HuH-7.5 (cell line): ENCODE measurements around the gene SPON1.
A peak's percentile ranks its signal among the peaks of the same experiment; 100 is the strongest.
"Not testable (repeated sequence)": the region's sequence is repeated elsewhere in the genome, so short reads cannot be mapped to it uniquely, and the experiment has no call there.

Experiments
- DNase-seq: peaks from one replicate; pipeline ENCODE4 v3.0.0; 2011; ENCODE audit warnings: low spot score

Gene SPON1

DNA sequence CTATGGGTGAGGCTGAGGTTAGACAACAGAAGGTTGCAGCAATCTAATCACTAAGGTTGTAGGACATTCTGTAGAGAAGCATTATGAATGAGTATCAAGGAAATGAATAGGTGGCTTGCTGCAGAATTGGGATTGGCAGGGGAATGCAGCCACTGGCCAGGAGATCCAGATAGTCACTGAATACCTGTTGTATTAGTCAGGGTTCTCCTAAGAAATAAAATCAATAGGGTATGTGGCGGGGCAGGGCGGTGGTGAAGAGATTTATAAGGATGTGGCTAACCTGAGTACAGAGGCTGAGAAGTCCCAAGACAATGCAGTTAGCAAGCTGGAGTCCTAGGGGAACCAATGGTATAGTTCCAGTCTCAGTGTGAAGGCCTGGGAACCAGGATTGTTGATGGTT lies 163.0 kb downstream of the SPON1 start:
- no peak for DNase-seq

DNA sequence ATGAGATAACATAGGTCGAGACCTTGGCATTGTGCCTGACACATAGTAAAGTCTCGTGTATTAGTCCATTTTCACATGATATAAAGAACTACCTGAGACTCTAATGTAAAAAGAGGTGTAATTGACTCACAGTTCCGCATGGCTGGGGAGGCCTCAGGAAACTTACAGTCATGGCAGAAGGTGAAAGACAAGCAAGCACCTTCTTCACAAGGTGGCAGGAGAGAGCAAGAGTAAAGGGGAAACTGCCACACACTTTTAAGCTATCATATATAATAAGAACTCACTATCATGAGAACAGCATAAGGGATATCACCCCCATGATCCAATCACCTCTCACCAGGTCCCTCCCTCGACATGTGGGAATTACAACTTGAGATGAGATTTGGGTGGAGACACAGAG lies 165.2 kb downstream of the SPON1 start:
- no peak for DNase-seq

DNA sequence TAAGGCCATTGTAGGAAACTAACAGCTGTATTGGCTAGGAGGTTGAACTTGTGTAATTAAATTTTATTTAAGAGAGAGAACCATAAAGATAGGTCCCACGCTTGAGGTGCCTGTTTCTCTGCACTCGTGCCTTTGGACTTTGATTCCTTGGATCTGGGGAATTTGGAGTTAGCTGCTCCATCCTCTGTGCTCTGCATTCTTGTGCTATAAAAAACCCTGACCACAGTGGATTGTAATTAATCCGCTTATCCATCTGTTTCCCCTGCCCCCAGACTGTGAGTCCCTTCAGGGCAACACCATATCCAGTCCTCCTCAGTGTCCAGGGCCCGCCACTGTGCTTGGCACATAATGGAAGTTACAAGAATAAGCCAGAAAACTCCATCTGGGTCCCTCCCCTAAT lies 169.8 kb downstream of the SPON1 start:
- no peak for DNase-seq

DNA sequence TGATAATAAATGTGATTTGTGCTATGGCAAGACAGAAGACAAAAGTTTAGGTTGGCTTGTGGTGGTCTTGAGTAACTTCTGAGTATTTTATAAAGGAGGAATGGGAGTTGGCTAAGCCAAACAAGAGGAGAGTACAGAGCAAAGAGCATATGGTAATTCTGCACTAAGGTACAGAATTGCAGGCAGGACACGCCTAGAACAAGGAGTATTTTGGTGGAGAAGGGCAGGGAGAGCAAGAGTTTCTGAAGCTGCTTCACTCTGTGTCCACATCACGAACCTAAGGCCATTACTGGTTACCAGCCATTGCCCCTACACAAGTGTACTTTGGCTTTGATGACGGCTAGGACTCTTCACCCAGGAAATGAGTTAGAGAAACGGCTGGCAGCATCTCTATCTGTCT lies 170.9 kb downstream of the SPON1 start:
- no peak for DNase-seq

DNA sequence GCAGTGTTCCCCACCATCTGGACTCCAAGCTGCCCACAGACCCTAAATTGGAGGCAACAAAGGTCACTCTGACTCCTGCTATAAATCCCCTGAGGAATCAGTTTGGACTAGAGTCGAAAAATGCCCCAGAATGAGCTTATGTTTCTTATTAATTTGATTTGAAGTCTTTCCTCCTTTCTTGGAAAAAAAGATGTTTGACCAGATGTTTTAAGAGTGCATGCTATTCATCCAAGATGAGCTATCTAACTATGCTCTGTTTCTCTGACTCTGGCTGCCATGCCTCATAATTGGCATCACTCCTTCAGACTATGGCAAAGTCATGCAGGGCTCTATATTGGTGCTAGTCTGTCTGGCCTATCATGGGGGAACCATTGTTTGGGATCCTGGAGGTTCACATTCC lies 174.0 kb downstream of the SPON1 start:
- no peak for DNase-seq

DNA sequence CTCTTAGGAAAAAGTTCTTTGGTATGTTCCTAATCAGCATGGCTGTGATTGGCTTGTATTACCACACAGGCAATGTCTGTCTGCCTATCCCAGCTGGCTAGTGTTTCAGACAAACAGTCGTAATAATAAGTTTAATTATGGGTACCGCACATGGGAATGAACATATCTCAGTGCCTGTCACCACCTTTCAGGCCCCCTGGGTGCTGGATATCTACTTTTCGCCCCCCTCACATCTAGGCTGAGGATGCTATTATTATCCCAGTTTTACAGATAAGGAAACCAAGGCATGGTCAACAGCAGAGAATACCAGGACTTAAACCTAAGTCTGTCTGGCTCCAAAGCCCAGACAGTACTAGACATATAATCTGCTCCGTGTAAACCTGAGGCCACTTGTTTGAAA lies 174.8 kb downstream of the SPON1 start:
- no peak for DNase-seq

DNA sequence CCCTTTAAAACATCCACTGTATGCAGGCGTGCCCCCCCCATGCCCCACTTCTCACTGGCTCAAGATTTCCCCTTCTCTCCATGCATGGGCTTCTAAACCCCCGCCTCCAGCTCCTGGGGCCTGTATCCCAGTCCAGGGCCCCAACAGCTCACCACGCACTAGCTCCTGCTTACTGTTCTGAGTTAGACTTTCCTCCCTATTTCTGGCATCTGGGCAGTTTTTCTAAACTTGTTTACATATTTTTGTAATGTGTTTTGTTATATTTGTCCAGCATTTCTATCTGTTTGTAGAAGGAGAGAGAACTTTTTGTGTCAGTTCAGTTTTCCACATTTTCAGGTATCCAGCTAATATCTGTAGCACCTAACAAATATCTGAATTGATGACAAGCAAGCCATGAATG lies 178.5 kb downstream of the SPON1 start:
- no peak for DNase-seq

DNA sequence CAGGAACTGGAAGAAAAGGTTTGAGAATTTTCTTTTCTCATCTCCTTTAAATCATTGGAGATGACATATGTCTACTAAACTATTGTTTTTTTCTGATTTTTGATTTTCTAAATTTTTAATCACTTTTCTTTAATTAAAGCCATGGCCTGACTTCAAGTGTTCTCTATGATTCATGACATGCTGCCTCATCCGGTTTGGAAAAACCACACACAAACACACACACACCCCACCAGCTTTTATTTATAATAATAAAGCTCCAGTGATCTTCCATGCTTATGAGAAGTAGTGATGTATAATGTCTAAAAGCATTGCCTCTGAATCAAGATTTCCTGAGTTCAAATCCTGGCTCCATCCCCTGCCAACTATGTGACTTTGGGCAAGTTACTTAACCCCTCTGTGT lies 179.2 kb downstream of the SPON1 start:
- DNase-seq = no peak

DNA sequence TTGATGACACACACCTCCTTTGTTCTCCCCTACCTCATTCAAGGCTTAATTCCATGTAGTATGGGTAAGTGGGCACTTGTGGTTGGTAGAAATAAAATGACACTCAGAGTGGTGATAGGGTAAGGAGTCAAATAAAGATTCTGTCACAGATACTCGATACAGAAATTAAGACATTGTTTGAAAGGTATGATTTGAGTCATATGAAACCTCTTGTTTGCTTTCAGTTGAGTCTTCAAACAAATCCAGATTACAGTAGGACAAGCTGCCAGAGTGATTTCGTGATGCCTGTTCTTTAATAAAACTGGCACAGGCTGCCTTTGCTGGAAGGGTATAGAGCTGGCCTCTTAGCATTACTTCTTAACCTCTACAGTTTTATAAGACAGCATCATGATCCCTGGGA lies 182.4 kb downstream of the SPON1 start:
- DNase-seq = no peak

DNA sequence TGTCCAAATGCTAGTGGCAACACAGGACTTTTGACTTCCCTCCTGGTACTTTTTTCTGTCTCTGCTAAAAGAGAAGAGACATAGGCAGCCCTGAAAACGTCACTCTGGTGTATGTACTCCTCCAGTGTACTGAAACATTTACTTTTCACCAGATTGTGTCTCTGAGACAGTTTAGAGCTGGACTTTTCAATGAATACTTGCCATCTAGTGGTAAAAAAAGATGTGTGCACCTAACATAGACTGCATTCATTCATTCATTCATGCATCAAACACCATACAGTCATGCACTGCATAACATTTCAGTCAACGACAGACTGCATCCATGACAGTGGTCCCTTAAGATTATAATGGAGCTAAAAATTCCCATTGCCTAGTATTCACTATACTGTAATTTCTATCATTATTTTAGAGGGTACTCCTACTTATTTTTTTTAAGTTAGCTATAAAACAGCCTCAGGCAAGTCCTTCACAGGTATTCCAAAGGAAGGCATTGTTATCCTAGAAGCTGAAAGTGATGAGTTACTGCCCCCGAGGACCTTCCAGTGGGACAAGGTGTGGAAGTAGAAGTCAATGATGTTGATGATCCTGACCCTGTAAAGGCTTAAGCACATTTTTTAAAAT lies 186.2 kb downstream of the SPON1 start:
- DNase-seq = peak; percentile 7

DNA sequence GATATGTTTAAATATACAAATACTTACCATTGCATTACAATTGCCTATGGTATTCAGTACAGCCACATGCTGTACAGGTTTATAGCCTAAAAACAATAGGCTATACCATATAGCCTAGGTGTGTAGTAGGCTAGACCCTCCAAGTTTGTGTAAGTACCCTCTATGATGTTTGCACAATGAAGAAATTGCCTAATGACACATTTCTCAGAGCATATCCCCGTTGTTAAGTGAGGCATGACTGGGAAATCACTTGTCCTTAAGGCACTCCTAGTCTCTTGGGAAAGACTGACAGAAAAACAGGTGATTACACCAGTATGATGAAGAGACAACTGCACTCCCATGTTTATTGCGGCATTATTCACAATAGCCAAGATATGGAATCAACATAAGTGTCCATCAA lies 187.2 kb downstream of the SPON1 start:
- no peak for DNase-seq

DNA sequence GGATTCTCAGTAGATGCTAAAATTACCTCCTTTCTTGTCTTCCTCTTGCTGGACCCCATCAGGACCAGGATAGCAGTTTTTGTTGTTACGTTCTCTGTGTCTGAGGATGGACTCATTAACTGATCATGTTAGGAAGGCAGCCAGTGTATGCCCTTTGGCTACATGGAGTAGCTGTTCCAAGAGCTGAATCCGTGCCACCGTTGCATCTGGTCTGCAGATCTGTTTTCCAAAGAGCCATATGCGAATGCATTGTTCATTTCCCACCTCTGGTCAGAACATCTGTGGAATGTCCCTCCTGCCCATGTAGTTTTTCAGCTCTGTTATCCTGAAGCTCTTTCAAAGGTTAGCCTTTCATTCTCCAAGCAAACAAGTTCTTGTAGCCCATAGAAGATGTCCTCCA lies 188.4 kb downstream of the SPON1 start:
- no peak for DNase-seq

DNA sequence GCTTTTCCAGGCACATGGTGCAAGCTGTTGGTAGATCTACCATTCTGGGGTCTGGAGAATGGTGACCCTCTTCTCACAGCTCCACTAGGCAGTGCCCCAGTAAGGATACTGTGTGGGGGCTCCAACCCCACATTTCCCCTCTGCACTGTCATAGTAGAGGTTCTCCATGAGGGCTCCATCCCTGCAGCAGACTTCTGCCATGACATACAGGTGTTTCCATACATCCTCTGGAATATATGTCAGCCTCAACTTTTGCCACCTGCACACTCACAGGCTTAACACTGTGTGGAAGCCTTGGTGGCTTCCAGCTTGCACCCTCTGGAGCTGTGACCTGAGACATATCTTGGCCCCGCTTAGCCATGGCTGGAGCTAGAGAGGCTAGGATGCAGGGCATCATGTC lies 191.6 kb downstream of the SPON1 start:
- DNase-seq = not testable (repeated sequence)

DNA sequence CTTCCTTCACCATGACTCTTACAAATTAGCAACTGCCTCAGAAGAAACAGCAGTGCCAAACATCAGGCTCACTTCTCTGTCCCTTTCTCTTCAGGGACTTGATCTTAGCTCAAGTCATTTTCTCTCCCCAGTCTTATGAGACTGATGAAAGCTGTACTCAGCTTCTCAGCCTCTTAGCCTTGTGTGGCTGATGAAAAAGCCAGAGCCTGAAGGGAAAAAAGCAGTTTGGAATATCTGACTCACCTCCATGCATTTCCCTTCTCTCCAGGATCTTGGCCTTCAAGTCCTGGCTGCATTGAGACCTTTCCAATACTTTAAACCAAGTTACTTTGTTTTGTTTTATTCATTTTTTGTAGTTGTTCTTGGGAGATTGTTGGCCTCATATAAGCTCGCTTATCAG lies 195.9 kb downstream of the SPON1 start:
- no peak for DNase-seq

DNA sequence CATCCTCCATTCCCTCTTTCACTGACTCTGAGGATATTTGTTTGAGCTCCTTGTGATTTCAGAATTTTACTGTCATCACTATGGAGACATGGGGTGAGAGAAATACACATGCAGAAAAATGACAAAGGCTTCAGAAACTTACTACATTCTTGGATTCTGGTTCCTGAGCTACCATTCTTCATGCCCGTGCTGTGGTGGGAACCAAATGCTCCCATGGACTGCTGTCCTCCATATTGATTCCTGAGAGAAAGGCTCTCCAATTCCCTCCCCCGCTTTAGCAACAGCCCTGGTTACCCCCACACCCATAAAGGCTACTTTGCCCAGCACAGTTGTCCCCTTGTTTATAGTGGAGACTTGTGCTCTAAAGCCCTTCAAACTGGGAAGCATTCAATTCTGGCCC lies 201.1 kb downstream of the SPON1 start:
- no peak for DNase-seq

DNA sequence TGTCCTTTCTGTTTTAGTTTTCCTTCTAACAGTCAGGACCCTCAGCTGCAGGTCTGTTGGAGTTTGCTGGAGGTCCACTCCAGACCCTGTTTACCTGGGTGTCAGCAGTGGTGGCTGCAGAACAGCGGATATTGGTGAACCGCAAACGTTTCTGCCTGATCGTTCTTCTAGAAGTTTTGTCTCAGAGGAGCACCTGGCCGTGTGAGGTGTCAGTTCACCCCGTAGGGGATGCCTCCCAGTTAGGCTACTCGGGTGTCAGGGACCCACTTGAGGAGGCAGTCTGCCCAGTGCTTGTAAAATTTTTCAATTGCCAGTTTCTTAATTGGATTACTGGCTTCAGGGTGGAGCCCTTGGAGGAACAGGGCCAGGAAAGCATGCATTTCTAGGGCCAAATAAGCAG lies 211.2 kb downstream of the SPON1 start:
- DNase-seq = not testable (repeated sequence)

DNA sequence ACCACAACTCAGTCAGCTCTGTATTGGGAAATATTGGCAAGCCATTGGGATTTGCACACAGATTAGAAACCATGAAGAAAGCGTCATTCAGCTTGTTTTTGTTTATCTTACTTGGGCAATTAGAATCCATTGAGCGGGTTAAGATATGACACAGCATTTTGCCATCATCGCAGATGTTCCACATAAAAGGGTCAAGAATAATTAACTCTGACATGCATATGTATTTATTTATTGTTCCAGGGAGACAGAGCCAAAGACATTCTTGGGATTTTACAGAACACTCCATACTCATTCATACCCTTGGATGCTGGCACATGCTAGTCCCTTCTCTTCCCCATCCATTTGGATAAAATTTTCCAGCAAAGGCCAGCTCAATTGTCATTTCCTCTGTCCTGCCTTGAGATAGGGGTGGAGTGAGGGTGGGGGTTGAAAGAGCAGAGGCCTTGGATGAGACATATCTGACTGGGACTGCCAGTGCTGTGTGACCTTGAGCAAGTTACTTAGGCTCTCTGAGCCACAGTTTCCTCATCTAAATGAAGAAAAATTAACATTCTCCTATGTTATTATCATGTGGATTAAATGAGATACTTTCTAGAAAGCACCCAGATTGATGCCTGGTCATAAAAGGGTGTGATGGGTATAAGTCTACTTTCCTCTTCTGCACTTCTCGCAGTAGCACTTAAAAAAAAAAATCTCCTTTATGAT lies 216.7 kb downstream of the SPON1 start:
- no peak for DNase-seq

DNA sequence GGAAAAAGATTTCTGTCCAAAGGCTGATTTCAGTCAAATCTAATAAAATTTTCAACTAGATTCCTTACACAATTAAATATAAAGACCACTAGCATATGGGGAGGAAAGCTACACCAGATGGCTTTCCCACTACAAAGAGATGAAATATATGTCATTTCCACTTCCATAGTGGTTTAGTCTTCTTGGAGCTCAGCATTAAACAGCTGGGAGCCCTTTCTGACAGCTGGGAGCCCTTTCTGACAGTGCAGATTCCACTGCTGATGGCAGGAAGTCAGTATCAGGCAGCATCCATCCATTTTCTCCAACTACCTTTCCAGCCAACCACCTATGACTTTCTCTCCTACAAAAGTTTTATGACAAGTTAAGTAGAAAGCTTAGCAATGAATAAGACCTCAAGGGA lies 218.6 kb downstream of the SPON1 start:
- DNase-seq = no peak

DNA sequence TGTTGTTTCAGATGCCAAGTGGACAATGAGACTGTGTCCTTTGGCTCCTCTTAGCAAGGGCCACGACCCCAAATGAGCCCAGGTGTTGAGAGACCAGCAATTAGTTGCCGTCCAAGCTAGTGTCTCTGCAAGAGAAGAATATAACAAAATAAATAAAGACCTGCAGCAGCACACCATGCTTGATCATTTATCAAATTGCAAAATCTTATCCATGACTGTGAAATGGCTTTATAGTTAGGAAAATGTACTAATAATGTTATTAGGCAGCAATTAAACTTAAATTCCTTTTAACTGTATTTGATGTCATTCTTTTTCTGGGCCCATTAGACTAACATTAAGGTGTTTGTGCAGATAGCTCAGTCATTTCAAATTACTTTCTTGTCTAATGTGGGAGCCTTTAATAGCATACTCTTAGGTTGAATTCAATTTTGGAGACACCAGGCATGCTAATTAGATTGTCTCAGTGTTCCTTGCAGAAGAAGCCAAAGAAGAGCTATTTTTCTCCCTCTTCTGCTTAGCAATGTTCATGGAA lies 220.4 kb downstream of the SPON1 start:
- no peak for DNase-seq

DNA sequence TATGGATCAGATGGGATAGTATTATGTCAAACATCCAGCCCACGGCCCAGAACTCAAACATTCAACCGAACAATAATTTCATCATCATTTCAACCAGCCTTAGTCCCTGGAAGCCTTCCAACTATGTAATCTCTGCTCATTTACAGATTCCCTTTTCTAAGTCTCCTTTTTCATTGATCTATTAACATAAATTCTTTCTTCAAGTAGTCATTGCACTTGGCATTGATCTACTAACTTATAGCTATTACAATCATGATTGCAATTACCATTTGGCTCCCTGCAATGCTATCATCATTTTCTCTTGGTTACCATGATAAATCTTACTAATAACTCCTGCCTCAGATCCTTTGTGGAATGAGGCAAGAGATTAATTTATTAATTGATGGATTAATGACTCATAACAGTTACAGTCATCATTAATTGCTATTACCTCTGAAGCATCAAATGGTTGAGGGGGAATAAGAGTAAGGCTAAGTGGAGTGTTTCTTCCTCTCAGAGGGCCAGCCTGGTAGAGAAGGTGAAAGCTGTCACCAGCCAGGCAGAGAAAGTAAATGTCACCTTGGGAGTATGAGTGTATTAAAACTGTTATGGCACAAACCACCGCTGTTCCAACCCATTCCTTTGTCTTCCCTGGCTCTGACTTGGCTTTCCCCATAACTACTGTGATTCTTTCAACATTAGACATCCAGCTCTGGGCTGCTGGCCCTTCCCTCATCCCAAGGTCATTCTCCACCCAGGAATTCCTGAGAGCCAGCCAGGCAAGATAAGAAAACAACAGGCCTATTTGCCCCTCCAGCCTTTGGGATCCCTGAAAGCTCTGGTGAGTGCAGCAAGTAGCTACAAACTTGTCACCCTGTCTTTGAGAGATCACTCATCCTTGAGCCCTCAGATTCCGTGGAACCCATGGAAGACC lies 221.8 kb downstream of the SPON1 start:
- no peak for DNase-seq

DNA sequence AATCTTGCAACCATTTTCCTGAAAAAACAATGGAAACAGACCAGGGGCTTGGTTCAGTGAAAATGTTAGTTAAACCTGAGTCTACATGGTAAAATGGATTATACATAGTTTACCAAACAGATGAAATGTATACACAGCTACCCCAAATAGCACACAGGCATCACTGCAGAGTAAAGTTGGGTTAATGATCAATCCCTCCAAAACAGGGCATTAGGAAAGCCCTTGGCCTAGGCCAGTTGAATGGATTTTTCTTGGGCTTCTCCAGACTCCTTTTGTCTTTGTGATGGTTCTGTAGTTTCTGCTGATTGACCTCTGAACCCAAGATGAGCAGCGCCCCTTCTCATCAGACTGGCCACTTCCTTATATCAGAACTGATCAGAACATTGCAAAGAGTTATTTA lies 222.9 kb downstream of the SPON1 start:
- DNase-seq = no peak

DNA sequence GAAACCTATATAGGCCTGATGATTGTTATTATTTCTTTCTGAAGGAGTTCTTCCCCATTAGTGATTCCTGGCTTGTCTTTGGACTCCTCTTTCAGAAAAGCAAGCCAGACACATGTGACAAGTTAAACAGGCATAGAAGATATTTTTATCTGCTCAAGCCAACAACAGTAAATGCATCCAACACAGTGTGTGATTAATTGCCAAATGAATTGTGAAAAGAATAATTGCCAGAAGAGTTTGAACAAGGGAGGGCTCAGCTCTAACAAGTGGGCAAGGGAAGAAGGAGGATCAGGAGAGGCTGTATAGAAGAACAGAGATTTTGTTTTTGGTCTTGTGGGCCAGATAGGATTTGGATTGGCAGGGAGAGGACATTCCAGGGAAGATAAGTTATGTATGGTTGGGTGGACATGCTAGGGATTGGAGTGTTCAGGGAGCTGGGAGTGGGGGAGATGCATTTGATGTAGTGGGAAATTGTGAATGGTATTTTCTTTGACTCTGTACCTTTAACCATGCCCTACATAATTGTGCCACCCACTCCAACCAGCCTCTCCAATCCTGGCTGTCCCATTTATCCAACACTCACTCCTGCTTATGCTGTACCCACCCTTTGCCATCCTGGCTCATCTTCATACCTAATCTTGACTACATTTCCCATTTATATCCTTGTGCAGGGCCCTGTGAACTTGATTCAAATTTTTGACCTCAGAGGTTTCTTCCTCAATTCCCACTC lies 223.7 kb downstream of the SPON1 start:
- no peak for DNase-seq
